SU-DHL-6 (cell line): ENCODE results near the gene OTX1.

Source experiments
- H2AFZ ChIP-seq: fragments of 200-600 bp; sonication (generic); 2 replicates; pipeline ENCODE4 v1.6.1; 2014; ENCODE audit warnings: low read depth, mild to moderate bottlenecking, moderate library complexity, mixed read lengths, antibody characterized with exemption, low read length; ENCODE audit not compliant: severe bottlenecking
- H3F3A ChIP-seq: fragments of 200-600 bp; shearing (Covaris generic); 2 replicates; pipeline ENCODE4 v1.6.0; 2016; ENCODE audit warnings: antibody characterized with exemption, mild to moderate bottlenecking; ENCODE audit not compliant: insufficient read depth
- H3K27ac ChIP-seq: fragments of 200-600 bp; sonication (generic); 2 replicates; pipeline ENCODE4 v1.5.1; 2016; ENCODE audit warnings: low read depth, mild to moderate bottlenecking, low read length, moderate library complexity, mixed read lengths
- H3K27me3 ChIP-seq: fragments of 200-600 bp; sonication (generic), shearing (Covaris generic); 2 replicates; pipeline ENCODE4 v1.6.0; 2014; ENCODE audit warnings: mild to moderate bottlenecking, low read length
- H3K36me3 ChIP-seq: fragments of 200-600 bp; sonication (generic); 2 replicates; pipeline ENCODE4 v1.6.1; 2014; ENCODE audit warnings: mild to moderate bottlenecking, low read length, mixed read lengths
- H3K4me2 ChIP-seq: fragments of 300-600, 200-600 bp; shearing (Covaris generic), sonication (generic); 2 replicates; pipeline ENCODE4 v1.6.0; 2014; ENCODE audit warnings: low read length, low read depth, mild to moderate bottlenecking; ENCODE audit not compliant: poor library complexity, severe bottlenecking
- H3K4me3 ChIP-seq: fragments of 200-600 bp; sonication (generic); 2 replicates; pipeline ENCODE4 v1.5.1; 2014; ENCODE audit warnings: antibody characterized with exemption, low read length, mild to moderate bottlenecking, mixed read lengths; ENCODE audit not compliant: insufficient read depth, poor library complexity, severe bottlenecking
- H3K79me2 ChIP-seq: fragments of 200-600 bp; sonication (generic); 2 replicates; pipeline ENCODE4 v1.6.1; 2014; ENCODE audit warnings: mild to moderate bottlenecking, low read length, moderate library complexity; ENCODE audit not compliant: insufficient read depth
- H3K9ac ChIP-seq: fragments of 200-600 bp; sonication (generic); 2 replicates; pipeline ENCODE4 v1.7.0; 2014; ENCODE audit warnings: mild to moderate bottlenecking, low read length
- H3K9me2 ChIP-seq: fragments of 200-600 bp; sonication (generic); replicated peaks from 2 replicates; pipeline ENCODE4 v1.6.1; 2014; ENCODE audit warnings: low read length; ENCODE audit not compliant: insufficient read depth
- H3K9me3 ChIP-seq: fragments of 200-600 bp; sonication (generic); 2 replicates; pipeline ENCODE4 v1.6.1; 2014; ENCODE audit warnings: low read length, mixed read lengths; ENCODE audit not compliant: insufficient read depth
- H4K20me1 ChIP-seq: fragments of 200-600 bp; sonication (generic); 2 replicates; pipeline ENCODE4 v1.6.1; 2014; ENCODE audit warnings: low read depth, mild to moderate bottlenecking, antibody characterized with exemption, low read length, moderate library complexity, mixed read lengths
- CTCF ChIP-seq: fragments of 200-600 bp; sonication (generic); IDR thresholded peaks from one replicate; pipeline ENCODE4 v1.5.1; 2017; ENCODE audit warnings: antibody characterized with exemption, mild to moderate bottlenecking, low read length, moderate library complexity; ENCODE audit not compliant: insufficient read depth, poor library complexity, severe bottlenecking
- EZH2phosphoT487 ChIP-seq: fragments of 200-600 bp; sonication (generic), shearing (Covaris generic); conservative IDR thresholded peaks from 2 replicates; pipeline ENCODE4 v1.6.1; 2018; ENCODE audit warnings: mild to moderate bottlenecking, antibody characterized with exemption, low read length, moderate library complexity, mixed read lengths

The OTX1 gene

GRCh38 chr2:63058144-63058920 lies 7.7 kb downstream of the OTX1 start:
- no peak overlapping the region for H3K4me3 ChIP-seq
- H3F3A ChIP-seq, result no peaks in the 10 kb centered on the region
- no peaks in the 10 kb centered on the region for H3K27me3 ChIP-seq
- no peaks in the 10 kb centered on the region for H3K9me3 ChIP-seq
- no peak overlapping the region for H3K27ac ChIP-seq
- no peak overlapping the region for H3K9ac ChIP-seq
- no peak for TF ChIP-seq CTCF
- no peaks in the 10 kb centered on the region for H3K9me2 ChIP-seq
- no peaks in the 10 kb centered on the region for H3K36me3 ChIP-seq
- H2AFZ ChIP-seq, result no peak overlapping the region
- H4K20me1 ChIP-seq, result no peaks in the 10 kb centered on the region
- no peak overlapping the region for H3K4me2 ChIP-seq
- no peaks in the 10 kb centered on the region for H3K79me2 ChIP-seq

GRCh38 chr2:63058921-63059792 lies 8.5 kb downstream of the OTX1 start:
- no peak for TF ChIP-seq EZH2phosphoT487
- no peak for TF ChIP-seq CTCF
- no peaks in the 10 kb centered on the region for H3K9me2 ChIP-seq
- H3K4me3 ChIP-seq, result no peak overlapping the region
- H2AFZ ChIP-seq, result peak overlapping the region; percentile 54
- no peaks in the 10 kb centered on the region for H3F3A ChIP-seq
- H3K27me3 ChIP-seq, result no peaks in the 10 kb centered on the region
- no peak overlapping the region for H3K27ac ChIP-seq
- H3K36me3 ChIP-seq, result no peaks in the 10 kb centered on the region
- H3K4me2 ChIP-seq, result no peak overlapping the region
- no peaks in the 10 kb centered on the region for H3K9me3 ChIP-seq
- H4K20me1 ChIP-seq, result no peaks in the 10 kb centered on the region
- H3K79me2 ChIP-seq, result no peaks in the 10 kb centered on the region
- H3K9ac ChIP-seq, result no peak overlapping the region

DNA sequence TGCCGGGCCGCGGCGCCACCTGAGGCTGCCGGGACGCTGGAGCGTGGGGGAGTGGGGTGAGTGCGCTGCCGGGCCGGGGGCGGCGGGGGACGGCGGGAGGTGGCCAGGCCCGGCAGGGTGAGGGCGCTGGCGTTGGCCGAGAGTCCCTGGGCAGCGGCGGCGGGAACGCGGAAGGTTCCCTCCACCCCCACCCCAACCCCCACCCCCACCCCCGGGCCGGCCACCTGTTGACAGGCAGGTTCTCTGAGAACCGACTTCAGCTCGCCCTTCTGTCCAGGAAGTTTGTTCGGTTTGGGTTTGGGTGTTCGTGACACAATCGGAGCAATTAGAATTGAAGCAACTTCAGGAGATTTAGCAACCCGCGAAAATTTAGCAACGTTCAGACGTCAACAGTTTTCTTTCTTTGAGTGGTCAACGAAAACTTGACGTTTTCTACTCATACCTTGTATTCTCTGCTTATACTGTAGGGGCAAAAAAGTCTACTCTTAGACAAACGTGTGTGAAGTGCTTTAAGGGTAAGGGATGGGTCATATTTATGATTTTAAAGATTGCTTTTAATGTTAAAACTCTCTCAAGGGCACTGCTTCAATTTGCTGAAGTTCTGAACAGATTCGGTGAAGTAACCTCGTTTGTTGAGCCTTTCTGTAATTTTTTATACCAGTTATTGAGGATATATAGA lies 9.3 kb downstream of the OTX1 start:
- no peaks in the 10 kb centered on the region for H3K27me3 ChIP-seq
- no peak overlapping the region for H3K27ac ChIP-seq
- H2AFZ ChIP-seq, result peak overlapping the region; percentile 60
- no peaks in the 10 kb centered on the region for H3K9me2 ChIP-seq
- no peak overlapping the region for H3K4me3 ChIP-seq
- peak overlapping the region; percentile 0 for H3K4me2 ChIP-seq
- no peaks in the 10 kb centered on the region for H3K36me3 ChIP-seq
- H3K79me2 ChIP-seq, result no peaks in the 10 kb centered on the region
- no peaks in the 10 kb centered on the region for H4K20me1 ChIP-seq
- H3F3A ChIP-seq, result no peaks in the 10 kb centered on the region
- no peaks in the 10 kb centered on the region for H3K9me3 ChIP-seq
- TF ChIP-seq CTCF (no peak), EZH2phosphoT487 (no peak)
- H3K9ac ChIP-seq, result no peak overlapping the region
